ENCODE measurements around the gene ART1. TPM values are rescaled to one million over a fixed set of nuclear protein-coding genes. Genes with fewer than 3 reads are reported as not detected.
A peak's percentile ranks its signal among the peaks of the same experiment; 100 is the strongest.

The ART1 gene
- total RNA-seq, 1 experiment from 2014 or later = not detected

DNA sequence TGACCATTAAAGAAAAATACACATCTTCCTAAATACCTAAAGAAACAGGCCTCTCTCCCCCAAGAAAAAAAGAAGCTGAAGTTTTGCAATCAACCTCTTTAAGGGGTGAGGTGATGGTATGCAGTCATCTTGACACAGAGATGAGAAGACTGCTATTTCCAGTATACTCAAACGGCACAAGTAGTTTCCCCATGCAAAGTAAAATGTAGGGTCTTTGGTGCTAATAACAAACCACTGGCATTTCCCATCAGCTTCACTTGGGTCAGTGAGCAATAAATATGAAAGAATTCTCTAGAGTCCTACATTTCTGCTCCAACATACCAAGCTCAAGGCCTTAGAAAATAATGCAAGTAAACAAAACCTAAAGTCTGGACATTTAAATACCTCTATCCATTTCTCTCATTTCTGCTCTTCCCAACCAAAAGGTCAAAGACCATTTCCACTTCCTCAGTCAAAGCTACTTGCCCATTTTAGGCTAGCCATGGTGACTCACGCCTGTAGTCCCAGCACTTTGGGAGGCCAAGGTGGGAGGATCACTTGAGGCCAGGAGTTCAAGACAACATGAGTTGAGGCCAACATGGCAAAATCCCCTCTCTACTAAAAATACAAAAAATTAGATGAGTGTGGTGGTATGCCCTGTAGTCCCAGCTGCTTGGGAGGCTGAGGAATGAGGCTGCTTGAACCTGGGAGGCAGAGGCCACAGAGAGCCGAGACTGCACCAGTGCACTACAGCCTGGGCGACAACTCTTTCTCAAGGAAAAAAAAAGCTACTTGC lies 65.7 kb downstream of the ART1 start:
- ChIA-PET CTCF (interaction anchor here (1.1 to 1.5 kb wide), 2 partner anchors 10 to 144 kb away, joined by 3 to 4 read pairs; partner anchors contain the start of gene STIM1), POLR2A (no interaction called here)
- no peak for ATAC-seq
- Mint-ChIP-seq H3K4me3 (peak overlapping the region; percentile 33), H3K27ac (peak overlapping the region; percentile 92), H3K4me1 (peaks cover 31% of the 10 kb centered on the region), H3K9me3 (no peaks in the 10 kb centered on the region), H3K36me3 (peaks cover 50% of the 10 kb centered on the region), H3K27me3 (ENCODE audit: low read depth) (no peaks in the 10 kb centered on the region; the same call in 1 of the 2 replicates)
- TF ChIP-seq FOXP1 (CRISPR knock-in tag; IDR thresholded peaks at IDR 0.05; ENCODE audit: borderline replicate concordance) (no peak), MYBL2 (CRISPR knock-in tag; IDR thresholded peaks at IDR 0.05) (no peak), ZNF232 (CRISPR knock-in tag; IDR thresholded peaks at IDR 0.05) (no peak), SMAD4 (CRISPR knock-in tag; IDR thresholded peaks at IDR 0.05) (no peak), SP1 (CRISPR knock-in tag; conservative IDR thresholded peaks at IDR 0.05) (no peak), GABPB1 (CRISPR knock-in tag; IDR thresholded peaks at IDR 0.05) (no peak), ZNF121 (CRISPR knock-in tag; IDR thresholded peaks at IDR 0.05) (no peak)
- TF ChIP-seq, protein P1, sequence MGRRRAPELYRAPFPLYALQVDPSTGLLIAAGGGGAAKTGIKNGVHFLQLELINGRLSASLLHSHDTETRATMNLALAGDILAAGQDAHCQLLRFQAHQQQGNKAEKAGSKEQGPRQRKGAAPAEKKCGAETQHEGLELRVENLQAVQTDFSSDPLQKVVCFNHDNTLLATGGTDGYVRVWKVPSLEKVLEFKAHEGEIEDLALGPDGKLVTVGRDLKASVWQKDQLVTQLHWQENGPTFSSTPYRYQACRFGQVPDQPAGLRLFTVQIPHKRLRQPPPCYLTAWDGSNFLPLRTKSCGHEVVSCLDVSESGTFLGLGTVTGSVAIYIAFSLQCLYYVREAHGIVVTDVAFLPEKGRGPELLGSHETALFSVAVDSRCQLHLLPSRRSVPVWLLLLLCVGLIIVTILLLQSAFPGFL (CRISPR knock-in tag; IDR thresholded peaks at IDR 0.05; ENCODE audit: borderline replicate concordance) = no peak
- TF ChIP-seq, protein P2, sequence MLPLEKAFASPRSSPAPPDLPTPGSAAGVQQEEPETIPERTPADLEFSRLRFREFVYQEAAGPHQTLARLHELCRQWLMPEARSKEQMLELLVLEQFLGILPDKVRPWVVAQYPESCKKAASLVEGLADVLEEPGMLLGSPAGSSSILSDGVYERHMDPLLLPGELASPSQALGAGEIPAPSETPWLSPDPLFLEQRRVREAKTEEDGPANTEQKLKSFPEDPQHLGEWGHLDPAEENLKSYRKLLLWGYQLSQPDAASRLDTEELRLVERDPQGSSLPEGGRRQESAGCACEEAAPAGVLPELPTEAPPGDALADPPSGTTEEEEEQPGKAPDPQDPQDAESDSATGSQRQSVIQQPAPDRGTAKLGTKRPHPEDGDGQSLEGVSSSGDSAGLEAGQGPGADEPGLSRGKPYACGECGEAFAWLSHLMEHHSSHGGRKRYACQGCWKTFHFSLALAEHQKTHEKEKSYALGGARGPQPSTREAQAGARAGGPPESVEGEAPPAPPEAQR (CRISPR knock-in tag; IDR thresholded peaks at IDR 0.05) = no peak
- TF ChIP-seq, protein P3, sequence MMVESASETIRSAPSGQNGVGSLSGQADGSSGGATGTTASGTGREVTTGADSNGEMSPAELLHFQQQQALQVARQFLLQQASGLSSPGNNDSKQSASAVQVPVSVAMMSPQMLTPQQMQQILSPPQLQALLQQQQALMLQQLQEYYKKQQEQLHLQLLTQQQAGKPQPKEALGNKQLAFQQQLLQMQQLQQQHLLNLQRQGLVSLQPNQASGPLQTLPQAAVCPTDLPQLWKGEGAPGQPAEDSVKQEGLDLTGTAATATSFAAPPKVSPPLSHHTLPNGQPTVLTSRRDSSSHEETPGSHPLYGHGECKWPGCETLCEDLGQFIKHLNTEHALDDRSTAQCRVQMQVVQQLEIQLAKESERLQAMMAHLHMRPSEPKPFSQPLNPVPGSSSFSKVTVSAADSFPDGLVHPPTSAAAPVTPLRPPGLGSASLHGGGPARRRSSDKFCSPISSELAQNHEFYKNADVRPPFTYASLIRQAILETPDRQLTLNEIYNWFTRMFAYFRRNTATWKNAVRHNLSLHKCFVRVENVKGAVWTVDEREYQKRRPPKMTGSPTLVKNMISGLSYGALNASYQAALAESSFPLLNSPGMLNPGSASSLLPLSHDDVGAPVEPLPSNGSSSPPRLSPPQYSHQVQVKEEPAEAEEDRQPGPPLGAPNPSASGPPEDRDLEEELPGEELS (CRISPR knock-in tag; IDR thresholded peaks at IDR 0.05) = no peak
- TF ChIP-seq, protein P4, sequence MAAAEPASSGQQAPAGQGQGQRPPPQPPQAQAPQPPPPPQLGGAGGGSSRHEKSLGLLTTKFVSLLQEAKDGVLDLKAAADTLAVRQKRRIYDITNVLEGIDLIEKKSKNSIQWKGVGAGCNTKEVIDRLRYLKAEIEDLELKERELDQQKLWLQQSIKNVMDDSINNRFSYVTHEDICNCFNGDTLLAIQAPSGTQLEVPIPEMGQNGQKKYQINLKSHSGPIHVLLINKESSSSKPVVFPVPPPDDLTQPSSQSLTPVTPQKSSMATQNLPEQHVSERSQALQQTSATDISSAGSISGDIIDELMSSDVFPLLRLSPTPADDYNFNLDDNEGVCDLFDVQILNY (CRISPR knock-in tag; IDR thresholded peaks at IDR 0.05) = no peak
- TF ChIP-seq, protein P5, sequence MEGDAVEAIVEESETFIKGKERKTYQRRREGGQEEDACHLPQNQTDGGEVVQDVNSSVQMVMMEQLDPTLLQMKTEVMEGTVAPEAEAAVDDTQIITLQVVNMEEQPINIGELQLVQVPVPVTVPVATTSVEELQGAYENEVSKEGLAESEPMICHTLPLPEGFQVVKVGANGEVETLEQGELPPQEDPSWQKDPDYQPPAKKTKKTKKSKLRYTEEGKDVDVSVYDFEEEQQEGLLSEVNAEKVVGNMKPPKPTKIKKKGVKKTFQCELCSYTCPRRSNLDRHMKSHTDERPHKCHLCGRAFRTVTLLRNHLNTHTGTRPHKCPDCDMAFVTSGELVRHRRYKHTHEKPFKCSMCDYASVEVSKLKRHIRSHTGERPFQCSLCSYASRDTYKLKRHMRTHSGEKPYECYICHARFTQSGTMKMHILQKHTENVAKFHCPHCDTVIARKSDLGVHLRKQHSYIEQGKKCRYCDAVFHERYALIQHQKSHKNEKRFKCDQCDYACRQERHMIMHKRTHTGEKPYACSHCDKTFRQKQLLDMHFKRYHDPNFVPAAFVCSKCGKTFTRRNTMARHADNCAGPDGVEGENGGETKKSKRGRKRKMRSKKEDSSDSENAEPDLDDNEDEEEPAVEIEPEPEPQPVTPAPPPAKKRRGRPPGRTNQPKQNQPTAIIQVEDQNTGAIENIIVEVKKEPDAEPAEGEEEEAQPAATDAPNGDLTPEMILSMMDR (IDR thresholded peaks at IDR 0.05) = no peak
- no peak for DNase-seq (ENCODE audit: low spot score)

DNA sequence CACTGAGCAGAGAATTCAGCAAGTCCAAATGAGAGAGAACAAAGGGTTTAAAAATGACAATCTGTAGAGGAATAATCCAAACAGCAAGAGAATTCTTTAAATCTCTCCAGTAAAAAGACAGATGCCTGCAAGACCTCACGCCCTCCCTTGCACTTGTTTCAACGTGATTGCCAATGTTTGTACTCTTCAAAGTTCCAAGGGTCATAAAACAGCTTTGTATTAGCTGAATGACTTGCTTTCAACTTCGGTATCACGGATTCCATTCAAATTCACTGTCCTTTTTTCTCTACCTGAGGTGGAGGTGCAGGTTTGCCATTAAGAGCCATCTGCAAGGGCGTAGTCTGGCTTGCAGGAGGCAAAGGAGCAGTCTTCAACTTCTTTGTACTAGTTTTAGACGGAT lies 67.3 kb downstream of the ART1 start:
- POLR2A ChIA-PET = no interaction called here
- peak overlapping the region; percentile 14; the same call in 1 of the 2 replicates for H3K27ac Mint-ChIP-seq

More for the DNA sequence above, 67.3 kb downstream of the ART1 start:
- Mint-ChIP-seq H3K4me3 (no peak overlapping the region), H3K27me3 (ENCODE audit: low read depth) (no peaks in the 10 kb centered on the region; the same call in 1 of the 2 replicates), H3K4me1 (peaks cover 31% of the 10 kb centered on the region), H3K36me3 (peaks cover 50% of the 10 kb centered on the region), H3K9me3 (no peaks in the 10 kb centered on the region)
- no peak for DNase-seq (ENCODE audit: low spot score)
- no peak for ATAC-seq
- CTCF ChIA-PET = no interaction called here
- no peak for TF ChIP-seq ZNF671 (CRISPR knock-in tag; IDR thresholded peaks at IDR 0.05)
- TF ChIP-seq KAT7 (CRISPR knock-in tag; IDR thresholded peaks at IDR 0.05; ENCODE audit: borderline replicate concordance) = no peak
- no peak for TF ChIP-seq JAZF1 (CRISPR knock-in tag; IDR thresholded peaks at IDR 0.05)
- no peak for TF ChIP-seq TEAD1 (CRISPR knock-in tag; IDR thresholded peaks at IDR 0.05)
- TF ChIP-seq, protein P6, sequence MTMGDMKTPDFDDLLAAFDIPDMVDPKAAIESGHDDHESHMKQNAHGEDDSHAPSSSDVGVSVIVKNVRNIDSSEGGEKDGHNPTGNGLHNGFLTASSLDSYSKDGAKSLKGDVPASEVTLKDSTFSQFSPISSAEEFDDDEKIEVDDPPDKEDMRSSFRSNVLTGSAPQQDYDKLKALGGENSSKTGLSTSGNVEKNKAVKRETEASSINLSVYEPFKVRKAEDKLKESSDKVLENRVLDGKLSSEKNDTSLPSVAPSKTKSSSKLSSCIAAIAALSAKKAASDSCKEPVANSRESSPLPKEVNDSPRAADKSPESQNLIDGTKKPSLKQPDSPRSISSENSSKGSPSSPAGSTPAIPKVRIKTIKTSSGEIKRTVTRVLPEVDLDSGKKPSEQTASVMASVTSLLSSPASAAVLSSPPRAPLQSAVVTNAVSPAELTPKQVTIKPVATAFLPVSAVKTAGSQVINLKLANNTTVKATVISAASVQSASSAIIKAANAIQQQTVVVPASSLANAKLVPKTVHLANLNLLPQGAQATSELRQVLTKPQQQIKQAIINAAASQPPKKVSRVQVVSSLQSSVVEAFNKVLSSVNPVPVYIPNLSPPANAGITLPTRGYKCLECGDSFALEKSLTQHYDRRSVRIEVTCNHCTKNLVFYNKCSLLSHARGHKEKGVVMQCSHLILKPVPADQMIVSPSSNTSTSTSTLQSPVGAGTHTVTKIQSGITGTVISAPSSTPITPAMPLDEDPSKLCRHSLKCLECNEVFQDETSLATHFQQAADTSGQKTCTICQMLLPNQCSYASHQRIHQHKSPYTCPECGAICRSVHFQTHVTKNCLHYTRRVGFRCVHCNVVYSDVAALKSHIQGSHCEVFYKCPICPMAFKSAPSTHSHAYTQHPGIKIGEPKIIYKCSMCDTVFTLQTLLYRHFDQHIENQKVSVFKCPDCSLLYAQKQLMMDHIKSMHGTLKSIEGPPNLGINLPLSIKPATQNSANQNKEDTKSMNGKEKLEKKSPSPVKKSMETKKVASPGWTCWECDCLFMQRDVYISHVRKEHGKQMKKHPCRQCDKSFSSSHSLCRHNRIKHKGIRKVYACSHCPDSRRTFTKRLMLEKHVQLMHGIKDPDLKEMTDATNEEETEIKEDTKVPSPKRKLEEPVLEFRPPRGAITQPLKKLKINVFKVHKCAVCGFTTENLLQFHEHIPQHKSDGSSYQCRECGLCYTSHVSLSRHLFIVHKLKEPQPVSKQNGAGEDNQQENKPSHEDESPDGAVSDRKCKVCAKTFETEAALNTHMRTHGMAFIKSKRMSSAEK (CRISPR knock-in tag; IDR thresholded peaks at IDR 0.05; ENCODE audit: borderline replicate concordance) = no peak
- TF ChIP-seq, protein P7, sequence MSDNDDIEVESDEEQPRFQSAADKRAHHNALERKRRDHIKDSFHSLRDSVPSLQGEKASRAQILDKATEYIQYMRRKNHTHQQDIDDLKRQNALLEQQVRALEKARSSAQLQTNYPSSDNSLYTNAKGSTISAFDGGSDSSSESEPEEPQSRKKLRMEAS (CRISPR knock-in tag; IDR thresholded peaks at IDR 0.05) = no peak
- no peak for TF ChIP-seq ESRRA (CRISPR knock-in tag; IDR thresholded peaks at IDR 0.05; ENCODE audit: borderline replicate concordance)
